Neural crest cell (in vitro differentiated cells): ENCODE measurements around the gene FRMD4A. TPM values are rescaled to one million over a fixed set of nuclear protein-coding genes. Genes with fewer than 3 reads are reported as not detected.
A peak's percentile ranks its signal among the peaks of the same experiment; 100 is the strongest.

Source experiments
- DNase-seq: peaks from one replicate; pipeline ENCODE4 v3.0.0; 2021; ENCODE audit warnings: low read depth, mixed read lengths, low spot score
- H3K27ac Mint-ChIP-seq: one replicate; pipeline ENCODE4 v1.8.0; 2021; ENCODE audit warnings: mild to moderate bottlenecking, mixed read lengths; ENCODE audit not compliant: unreplicated experiment
- H3K27me3 Mint-ChIP-seq: 2 replicates; pipeline ENCODE4 v1.8.0; 2021; ENCODE audit warnings: low read depth, mild to moderate bottlenecking, mixed read lengths
- H3K36me3 Mint-ChIP-seq: 2 replicates; pipeline ENCODE4 v1.8.0; 2021; ENCODE audit warnings: low read depth, mild to moderate bottlenecking, mixed read lengths
- H3K4me1 Mint-ChIP-seq: 2 replicates; pipeline ENCODE4 v1.8.0; 2021; ENCODE audit warnings: mixed read lengths
- H3K4me3 Mint-ChIP-seq: one replicate; pipeline ENCODE4 v1.8.0; 2021; ENCODE audit warnings: mild to moderate bottlenecking, mixed read lengths
- H3K9me3 Mint-ChIP-seq: 2 replicates; pipeline ENCODE4 v1.8.0; 2021; ENCODE audit warnings: mixed read lengths
- CTCF ChIP-seq: fragments of 200-600 bp; sonication (generic); conservative IDR thresholded peaks from 2 replicates; pipeline ENCODE4 v1.5.0; 2021; ENCODE audit warnings: antibody characterized with exemption, mild to moderate bottlenecking
- total RNA-seq: library from RNA; stranded (reverse); gene quantifications from 2 replicates; pipeline ENCODE4 v1.2.1, GENCODE V29; 2021

Gene FRMD4A
- total RNA-seq, 1 donor from 2014 or later: 65.3 TPM

GRCh38 chr10:13624630-13625029, 706.1 kb downstream of the FRMD4A start:
- DNase-seq: no peak
- Mint-ChIP-seq H3K36me3 (no peaks in the 10 kb centered on the region), H3K4me1 (peaks cover 12% of the 10 kb centered on the region), H3K4me3 (no peak overlapping the region), H3K27me3 (no peaks in the 10 kb centered on the region), H3K9me3 (no peaks in the 10 kb centered on the region), H3K27ac (no peak overlapping the region)
- TF ChIP-seq CTCF: no peak

DNA sequence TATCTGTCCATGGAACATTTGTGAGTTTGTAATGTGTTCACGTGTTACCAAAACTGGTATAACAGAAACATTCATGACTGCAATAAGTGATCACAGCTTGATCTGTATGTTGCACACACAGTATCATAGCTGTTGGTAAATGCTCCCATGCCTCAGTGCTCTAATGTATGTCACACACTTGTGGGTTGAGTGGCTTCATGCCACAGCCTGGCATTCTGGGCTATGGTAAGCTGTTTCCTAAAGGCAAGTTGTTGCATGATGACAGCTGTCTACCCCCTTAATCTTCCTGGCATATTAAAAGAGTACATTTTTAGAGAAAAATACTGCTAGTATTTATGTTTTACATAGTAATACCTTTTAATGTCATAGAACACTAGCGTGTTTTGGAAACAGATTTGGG, 708.8 kb downstream of the FRMD4A start:
- Mint-ChIP-seq H3K27me3 (no peaks in the 10 kb centered on the region), H3K4me3 (no peak overlapping the region), H3K36me3 (peaks cover 1% of the 10 kb centered on the region), H3K4me1 (no peaks in the 10 kb centered on the region), H3K27ac (no peak overlapping the region), H3K9me3 (no peaks in the 10 kb centered on the region)
- TF ChIP-seq CTCF: no peak
- no peak for DNase-seq

DNA sequence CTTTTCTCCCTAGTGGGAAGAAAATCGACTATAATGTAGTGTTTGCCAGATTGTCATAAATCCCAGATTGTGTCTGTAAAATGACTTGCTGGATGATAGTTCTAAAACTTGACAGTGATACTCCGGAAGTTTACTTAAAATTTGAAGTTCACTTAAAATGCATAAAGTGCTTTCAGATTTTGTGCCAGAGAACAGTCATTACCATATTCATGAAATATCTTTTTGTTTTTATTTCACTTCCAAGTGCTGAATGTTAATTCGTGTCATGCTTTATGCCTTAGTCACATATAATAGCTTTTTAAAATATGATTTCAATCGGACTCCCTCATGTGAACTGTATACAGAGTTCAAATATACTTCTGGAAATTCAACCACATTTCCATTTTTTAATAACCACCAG, 713.6 kb downstream of the FRMD4A start:
- no peaks in the 10 kb centered on the region for H3K9me3 Mint-ChIP-seq
- no peak overlapping the region for H3K27ac Mint-ChIP-seq
- H3K27me3 Mint-ChIP-seq: no peaks in the 10 kb centered on the region
- H3K4me3 Mint-ChIP-seq: no peak overlapping the region
- DNase-seq: no peak
- peaks cover 8% of the 10 kb centered on the region for H3K36me3 Mint-ChIP-seq
- TF ChIP-seq CTCF: no peak
- peaks cover 16% of the 10 kb centered on the region for H3K4me1 Mint-ChIP-seq

DNA sequence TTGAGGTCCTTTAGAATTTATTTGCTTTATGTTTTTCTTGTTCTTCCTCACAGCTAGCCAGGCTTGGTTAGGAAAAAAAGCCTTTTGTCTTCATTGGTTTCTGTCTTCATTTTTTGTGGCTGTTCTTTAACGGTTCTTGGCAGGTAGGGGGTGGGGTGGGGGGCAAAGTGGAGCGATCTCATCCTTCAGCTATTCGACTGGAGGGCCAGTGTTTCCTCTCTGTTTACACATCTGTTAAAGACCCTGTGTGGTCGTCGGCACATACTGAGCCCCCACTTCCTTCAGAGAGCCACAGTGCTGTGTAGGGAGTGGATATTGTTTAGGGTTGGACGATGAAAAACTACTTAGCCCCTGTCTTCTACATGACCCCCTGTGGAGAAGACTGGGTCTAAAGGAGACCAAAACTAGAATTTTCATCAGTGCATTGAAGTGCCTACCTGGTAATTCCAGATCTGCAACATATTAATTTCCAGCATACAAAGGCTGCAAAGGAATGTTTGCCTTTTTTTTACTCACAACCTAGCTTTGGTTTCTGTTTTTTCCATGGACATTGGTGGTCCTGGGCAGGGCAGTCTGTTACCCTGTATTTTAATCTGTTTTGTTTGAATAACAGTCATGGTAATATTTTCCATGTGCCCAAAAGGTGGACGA, 714.9 kb downstream of the FRMD4A start:
- no peak overlapping the region for H3K27ac Mint-ChIP-seq
- peaks cover 16% of the 10 kb centered on the region for H3K4me1 Mint-ChIP-seq
- H3K4me3 Mint-ChIP-seq: no peak overlapping the region
- no peak for DNase-seq
- peaks cover 11% of the 10 kb centered on the region for H3K36me3 Mint-ChIP-seq
- TF ChIP-seq CTCF: no peak
- H3K27me3 Mint-ChIP-seq: no peaks in the 10 kb centered on the region
- H3K9me3 Mint-ChIP-seq: no peaks in the 10 kb centered on the region

DNA sequence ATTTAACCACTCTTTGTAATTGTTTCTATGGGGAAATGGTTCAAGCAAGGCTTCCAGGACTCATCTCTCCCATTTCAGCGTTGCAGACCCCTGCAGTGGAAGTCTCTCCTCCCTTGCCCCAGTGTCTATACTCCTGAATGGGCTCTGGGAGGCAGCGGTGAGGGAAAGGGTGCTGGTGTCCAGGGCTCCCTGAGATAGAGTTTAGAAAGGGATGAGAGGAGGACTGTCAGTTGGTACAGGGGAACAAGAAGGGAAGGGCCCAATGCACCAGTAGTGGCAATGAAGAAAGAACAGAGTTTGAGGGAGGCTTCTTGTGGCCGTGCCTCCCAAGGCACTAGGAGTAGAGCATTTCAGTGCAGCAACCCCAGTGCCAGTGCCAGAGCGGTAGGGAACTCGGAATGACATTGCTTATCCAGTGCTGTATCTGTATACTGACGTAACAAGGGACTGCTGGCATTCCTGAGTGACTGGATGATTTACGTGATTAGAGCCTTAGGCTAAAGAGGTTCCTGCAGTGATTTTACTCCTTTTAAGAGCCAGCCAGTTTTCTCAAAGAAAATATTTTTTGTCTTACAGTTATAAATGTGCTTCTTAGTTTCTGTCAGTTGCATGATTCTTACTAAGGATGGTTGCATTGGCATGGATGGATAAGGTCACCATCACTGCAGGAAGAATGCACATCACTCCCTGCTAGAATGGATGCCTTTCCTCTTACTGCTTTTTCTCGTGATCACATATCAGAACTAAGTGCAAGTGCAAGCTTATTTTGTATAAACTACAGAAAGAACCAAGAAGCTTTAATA, 716.0 kb downstream of the FRMD4A start:
- H3K27ac Mint-ChIP-seq: no peak overlapping the region
- peak; percentile 15 for TF ChIP-seq CTCF
- H3K9me3 Mint-ChIP-seq: no peaks in the 10 kb centered on the region
- DNase-seq: no peak
- no peaks in the 10 kb centered on the region for H3K27me3 Mint-ChIP-seq
- peaks cover 11% of the 10 kb centered on the region for H3K36me3 Mint-ChIP-seq
- no peak overlapping the region for H3K4me3 Mint-ChIP-seq
- H3K4me1 Mint-ChIP-seq: peaks cover 23% of the 10 kb centered on the region
